HG03565 (cell line): ENCODE data around the gene CCDC88B.

Experiments
- ATAC-seq: cut with Tn5 transposase; IDR thresholded peaks from one replicate; pipeline ENCODE4 v1.9.1; 2021; ENCODE audit warnings: mild to moderate bottlenecking, moderate library complexity; ENCODE audit not compliant: unreplicated experiment

CCDC88B gene

GRCh38 chr11:64382047-64382446, 42.0 kb downstream of the CCDC88B start:
- ATAC-seq, result no peak

DNA sequence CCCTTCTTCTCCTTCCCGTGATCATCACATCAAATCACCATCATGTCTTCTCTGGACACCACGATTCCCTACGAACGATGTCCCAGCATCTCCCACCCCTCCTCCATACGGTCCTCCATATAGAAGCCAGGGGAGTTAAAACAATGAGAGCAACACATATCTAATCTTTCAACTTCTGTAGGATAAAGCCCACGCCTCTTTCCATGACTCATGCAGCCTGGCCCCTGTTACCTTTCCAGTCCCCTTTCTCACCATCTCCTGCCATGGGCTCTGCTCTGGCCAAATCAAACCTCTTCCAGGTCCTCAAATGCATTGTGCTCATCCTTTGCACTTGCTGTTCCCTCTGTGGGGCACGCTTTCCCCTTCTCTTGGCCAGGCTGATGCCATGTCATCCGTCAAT, 42.6 kb downstream of the CCDC88B start:
- ATAC-seq, result no peak

DNA sequence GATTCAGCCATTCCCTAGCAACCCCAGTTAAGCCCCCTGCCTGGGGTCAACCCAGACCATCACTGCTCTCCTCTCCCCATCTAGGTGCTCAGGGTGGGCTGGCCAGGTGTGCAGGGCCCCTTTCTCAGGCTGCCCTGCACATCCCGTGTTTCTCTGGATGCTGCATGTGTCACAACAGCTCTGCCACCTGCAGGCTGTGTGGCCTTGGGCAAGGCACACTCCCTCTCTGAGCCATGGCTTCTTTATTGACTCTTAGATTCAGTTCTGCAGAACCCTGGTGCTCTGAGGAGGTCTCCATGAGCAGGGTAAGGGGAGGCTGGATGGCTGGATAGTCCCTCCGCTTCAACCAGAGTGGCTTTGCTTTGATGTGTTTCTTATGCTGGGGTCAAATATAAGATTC, 43.6 kb downstream of the CCDC88B start:
- no peak for ATAC-seq

DNA sequence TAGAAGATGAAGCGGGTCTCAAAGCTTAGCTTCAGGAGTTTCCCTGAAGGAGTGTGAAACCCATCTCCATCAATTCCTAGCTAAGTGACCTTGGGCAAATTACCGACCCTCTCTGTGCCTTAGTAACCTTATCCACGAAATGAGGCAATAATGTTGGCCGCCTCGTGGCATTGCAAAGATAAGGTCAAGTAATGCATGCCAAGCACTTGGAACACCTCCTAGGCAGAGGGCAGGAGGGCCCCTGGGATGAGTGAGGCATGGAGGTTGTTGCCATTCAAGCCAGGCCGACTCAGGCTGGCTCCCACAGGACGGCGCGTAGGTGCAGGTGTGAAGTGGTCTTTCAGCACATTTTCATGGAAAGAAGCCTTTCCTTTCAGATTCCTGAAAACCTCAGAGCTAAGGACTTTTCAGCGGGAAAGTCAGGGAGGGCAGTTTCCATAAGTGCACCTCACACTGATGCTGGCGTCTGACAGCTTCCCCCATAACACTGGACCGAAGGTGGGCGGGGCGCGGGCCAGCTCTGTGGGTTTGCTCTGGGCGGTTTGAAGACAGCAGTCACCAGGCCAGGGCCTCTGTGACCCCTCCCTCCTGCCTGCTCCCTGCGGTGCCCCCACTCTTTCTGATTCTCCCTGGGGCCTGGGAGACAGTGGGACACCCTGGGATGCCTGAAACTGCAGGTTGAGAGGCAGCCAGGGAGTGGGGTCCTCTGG, 44.2 kb downstream of the CCDC88B start:
- ATAC-seq, result no peak

DNA sequence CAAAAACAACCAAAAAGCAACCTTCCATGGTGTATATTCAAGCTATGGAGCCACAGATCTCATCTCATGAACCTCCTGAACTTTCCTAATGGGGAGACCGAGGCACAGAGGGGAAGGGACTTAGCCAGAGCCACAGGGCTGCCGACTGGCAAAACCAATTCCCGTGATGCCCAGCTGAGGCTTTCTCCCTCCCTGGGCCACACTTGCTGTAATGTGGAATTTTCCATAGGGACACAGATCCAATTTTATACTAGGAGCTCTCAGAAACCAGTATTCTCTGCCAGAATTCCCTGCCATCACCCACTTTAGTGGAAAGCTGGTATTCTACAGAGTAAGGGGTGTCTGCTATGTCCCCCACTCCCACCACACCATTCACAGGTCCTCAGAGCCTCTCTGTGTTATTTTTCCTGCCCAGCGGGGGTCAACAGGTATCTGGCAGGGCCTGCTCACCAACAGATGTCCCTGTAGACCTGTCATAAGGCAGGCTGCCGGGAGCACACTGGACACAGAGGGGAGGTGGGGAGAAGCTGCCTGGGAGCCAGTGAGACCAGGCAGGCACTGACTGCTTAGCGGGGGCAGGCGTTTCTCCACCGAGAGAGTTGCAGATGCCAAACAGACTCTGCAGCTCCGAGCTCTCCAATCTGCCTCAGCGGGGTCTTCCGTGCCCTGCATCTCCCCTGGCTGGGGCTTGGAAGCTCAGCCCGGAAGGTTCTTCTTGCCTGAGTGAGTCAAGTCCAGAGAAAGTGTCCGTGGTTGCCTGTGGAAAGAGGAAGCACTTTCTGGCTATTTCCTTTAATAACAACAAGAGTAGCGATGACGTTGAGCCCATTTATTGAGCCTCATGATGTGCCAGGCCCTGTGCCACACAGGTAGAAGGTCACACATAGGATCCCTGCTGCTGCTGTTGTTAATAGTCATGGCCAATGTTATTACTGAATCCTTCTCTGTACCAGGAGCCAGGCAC, 45.3 kb downstream of the CCDC88B start:
- no peak for ATAC-seq

DNA sequence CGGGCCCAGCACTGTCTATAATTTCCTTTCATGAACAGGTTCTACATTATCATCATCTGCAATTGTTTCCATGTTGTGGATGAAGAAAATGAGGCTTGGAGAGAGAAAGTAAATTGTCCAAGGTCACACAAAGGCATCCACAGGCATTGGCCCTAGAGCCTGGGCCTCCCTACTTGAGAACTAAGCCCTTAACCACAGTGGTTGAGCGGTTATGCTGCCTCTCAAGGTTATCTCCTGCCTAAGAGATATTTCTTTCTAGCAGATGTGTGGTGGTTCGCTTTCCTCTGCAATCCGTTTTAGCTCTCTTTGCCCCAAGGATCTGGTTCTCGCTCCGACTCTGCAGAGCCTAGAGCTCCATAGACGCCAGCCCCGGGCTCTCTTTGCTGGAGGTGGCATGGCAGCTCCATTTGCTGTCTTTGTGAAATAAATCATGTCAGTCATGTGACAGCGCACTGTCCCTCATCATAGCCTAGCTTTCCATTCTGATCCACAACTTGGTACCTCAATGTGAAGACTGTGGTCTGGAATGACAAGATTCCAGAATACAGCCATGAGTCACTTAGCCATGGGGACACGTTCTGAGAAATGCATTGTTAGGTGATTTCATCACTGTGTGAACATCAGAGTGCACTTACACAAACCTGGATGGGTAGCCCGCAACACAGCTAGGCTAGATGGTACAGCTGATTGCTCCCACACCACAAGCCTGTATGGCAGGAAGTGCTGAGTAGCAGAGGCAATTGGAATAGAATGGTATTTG, 46.1 kb downstream of the CCDC88B start:
- ATAC-seq, result no peak

- ATAC-seq, result no peak
Measured at GRCh38 chr11:64387916-64388315, 47.9 kb downstream of the CCDC88B start.

GRCh38 chr11:64388894-64389293, 48.9 kb downstream of the CCDC88B start:
- no peak for ATAC-seq

DNA sequence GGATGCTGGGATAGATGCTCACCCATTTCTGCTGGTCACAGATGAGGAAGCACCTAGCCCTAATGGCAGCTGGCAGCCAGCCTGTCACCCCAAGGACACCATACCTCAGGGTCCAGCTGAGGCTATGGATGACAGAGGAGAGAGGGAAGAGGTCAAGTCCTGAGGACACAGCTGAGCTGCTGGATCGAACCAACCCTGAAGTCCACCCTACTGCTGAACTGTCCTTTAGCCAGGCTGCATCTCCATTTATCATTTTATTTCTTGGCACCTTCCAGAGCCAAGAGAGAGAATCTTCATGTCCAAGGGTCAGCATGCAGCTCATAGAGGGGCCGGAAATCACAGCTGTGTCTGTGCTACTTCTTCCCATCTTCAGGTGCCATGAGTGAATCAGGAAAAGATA, 49.8 kb downstream of the CCDC88B start:
- no peak for ATAC-seq

GRCh38 chr11:64390558-64390957, 50.6 kb downstream of the CCDC88B start:
- ATAC-seq, result no peak

DNA sequence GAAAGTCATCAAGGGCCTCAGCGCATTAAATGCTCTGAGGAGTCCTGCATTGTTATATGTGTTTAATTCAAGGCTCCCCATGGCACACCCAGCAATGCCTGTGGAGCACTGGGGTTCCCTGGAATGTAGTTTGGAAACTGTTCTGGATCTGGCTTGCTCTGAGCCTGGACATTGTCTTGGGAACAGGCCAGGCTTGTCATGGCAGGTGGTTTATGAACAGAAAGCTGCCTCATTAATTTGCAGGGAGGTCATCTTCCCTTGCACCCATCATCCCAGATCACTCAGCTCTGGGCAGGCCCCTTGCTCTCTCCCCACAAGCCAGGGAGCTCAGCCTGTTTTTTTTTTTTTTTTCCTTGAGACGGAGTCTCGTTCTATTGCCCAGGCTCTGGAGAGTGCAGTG, 51.8 kb downstream of the CCDC88B start:
- ATAC-seq, result no peak

- ATAC-seq, result no peak
Measured at GRCh38 chr11:64395545-64396078, 55.6 kb downstream of the CCDC88B start.

DNA sequence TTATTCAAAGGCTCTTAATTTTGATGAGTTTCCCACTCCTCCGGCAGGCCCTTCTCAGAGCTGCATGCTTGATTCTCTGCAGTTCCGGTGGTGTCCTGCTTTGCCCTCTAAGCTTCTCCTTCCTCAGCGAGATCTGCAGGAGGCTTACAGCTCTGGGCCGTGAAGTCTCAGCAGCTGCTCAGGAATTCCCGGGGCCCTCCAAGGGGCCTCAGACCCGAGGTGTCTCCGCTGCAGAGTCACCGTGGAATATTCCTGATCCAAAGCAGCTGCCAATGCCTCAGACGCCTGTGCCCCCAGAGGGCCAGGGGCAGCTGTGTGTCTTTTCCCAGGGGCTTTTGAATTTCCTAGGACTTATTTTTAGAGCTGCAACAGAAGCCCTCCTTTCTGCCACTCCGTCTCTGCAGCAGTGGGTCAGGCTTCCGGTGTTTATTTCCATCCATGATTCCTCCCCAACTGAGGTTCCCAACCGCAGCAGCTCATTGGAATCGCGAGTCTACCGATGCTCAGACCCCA, 56.1 kb downstream of the CCDC88B start:
- ATAC-seq, result no peak

- ATAC-seq, result no peak
Measured at GRCh38 chr11:64400102-64400501, 60.1 kb downstream of the CCDC88B start.

DNA sequence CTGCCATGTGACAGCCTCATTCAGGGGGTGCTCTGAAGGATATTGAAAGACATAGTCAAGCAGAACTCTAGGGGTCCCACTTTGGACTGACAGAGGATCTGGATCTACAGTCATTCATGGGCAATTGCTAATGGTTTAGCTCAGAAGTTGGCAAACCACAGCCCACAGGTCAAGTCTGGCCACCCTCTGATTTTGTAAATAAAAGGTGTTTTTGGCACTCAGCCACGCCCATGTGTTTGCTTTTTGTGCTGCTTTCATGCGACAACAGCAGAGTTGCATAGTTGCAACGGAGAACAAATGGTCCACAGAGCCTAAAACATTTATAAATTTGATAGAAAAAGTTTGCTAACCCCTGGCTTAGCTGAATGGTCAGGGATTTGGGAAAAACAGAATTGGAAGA, 60.7 kb downstream of the CCDC88B start:
- ATAC-seq, result no peak

- ATAC-seq, result no peak
Measured at GRCh38 chr11:64401775-64402174, 61.8 kb downstream of the CCDC88B start.

GRCh38 chr11:64403106-64403505, 63.1 kb downstream of the CCDC88B start:
- ATAC-seq, result no peak

- no peak for ATAC-seq
Measured at GRCh38 chr11:64406221-64406946, 66.4 kb downstream of the CCDC88B start.
